NK-92 (cell line): ENCODE measurements around the gene HOMER3.

Experiments used
- DNase-seq: peaks from one replicate; lab custom pipeline; 2025; ENCODE audit not compliant: unreplicated experiment; lab: John Stamatoyannopoulos, UW

The HOMER3 gene

GRCh38 chr19:18883526-18884304, 57.3 kb downstream of the HOMER3 start:
- DNase-seq: no peak

DNA sequence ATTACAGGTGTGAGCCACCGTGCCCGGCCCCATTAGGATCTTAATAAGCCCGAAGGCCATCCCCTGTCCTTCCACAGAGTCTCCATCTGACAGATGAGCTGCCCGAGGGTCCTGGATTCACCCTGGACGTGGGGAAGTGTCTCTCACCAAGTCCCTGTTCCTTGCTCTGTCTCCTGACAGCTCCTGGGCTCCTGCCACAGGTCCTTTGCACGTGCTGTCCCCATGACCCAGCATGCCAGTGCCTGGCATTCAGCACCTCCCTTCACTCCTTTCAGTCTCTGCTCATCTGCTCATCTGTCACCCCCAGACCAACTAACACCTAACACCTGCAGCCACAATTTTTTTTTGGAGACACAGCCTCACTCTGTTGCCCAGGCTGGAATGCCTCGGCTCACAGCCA, 59.5 kb downstream of the HOMER3 start:
- no peak for DNase-seq

- DNase-seq: no peak
Measured at GRCh38 chr19:18879579-18880373, 61.2 kb downstream of the HOMER3 start.
